Adrenal gland (tissue), 12 donors: ENCODE results near the gene BBS9. TPM values are rescaled to one million over a fixed set of nuclear protein-coding genes. Genes with fewer than 3 reads are reported as not detected.
A peak's percentile ranks its signal among the peaks of the same experiment; 100 is the strongest.

ENCODE experiments used
- DNase-seq, 7 donors: peaks; one replicate each; pipeline ENCODE4 v3.0.0-alpha.2; 2019 to 2020
- H3K27ac ChIP-seq, 5 donors: fragments of 200-600 bp; sonication (generic) in 4 of 5; 1 replicate in 3 of 5; 2 replicates in 2 of 5; pipeline versions ENCODE4 v1.5.1 to v1.8.0; 2016 to 2020; ENCODE audit warnings: mild to moderate bottlenecking in 1 of 5
- H3K27me3 ChIP-seq: fragments of 200-600 bp; 2 replicates; pipeline ENCODE4 v1.8.0; 2021
- H3K36me3 ChIP-seq, 2 donors: fragments of 200-600 bp; replicated peaks in 1 of 2; 1 replicate in 1 of 2; 2 replicates in 1 of 2; pipeline versions ENCODE4 v1.5.1 to v1.8.0; 2018 to 2022
- H3K4me1 ChIP-seq, 2 donors: fragments of 200-600 bp; replicated peaks in 1 of 2; 1 replicate in 1 of 2; 2 replicates in 1 of 2; pipeline versions ENCODE4 v1.5.1 to v1.8.0; 2018 to 2021
- H3K4me3 ChIP-seq, 4 donors: fragments of 200-600 bp; sonication (generic) in 3 of 4; one replicate each; pipeline ENCODE4 v1.5.1; 2016 to 2018
- H3K9me3 ChIP-seq, 3 donors: fragments of 200-600 bp; sonication (generic) in 1 of 3; replicated peaks in 1 of 3; 1 replicate in 2 of 3; 2 replicates in 1 of 3; pipeline versions ENCODE4 v1.5.1 to v1.8.0; 2016 to 2021
- POLR2A ChIP-seq, 2 donors: fragments of 450-650 bp; IDR thresholded peaks; one replicate each; pipeline ENCODE4 v1.6.1; 2017; ENCODE audit warnings: antibody characterized with exemption in 2 of 2, mild to moderate bottlenecking in 2 of 2, moderate library complexity in 1 of 2
- WGBS, 4 donors: extraction: QIAGEN DNeasy Blood & Tissue Kit in 2 of 4; methylation state at CpG; one replicate each; pipeline versions ENCODE4 v1.1.5 to v1.1.7; 2013 to 2017; 5-methylcytosine and 5-hydroxymethylcytosine counted together
- intact Hi-C, 2 donors: fragments of 100-400 bp; cut with DNase I; formaldehyde crosslinking; loops; one replicate each; pipeline versions ENCODE4 v1.14.1 to v1.15.0; 2022 to 2023
- polyA plus RNA-seq, 3 donors: library from polyadenylated mRNA; stranded (reverse); fragments of 200-250 nt in 2 of 3; fragments of 350-450 nt in 1 of 3; fragmentation: Illumina TruSeq in 1 of 3; extraction: RNeasy Lipid Tissue Mini Kit (QIAGEN cat#74804) in 1 of 3; gene quantifications; one replicate each; pipeline ENCODE4 v1.2.3, GENCODE V29; 2013 to 2014
- total RNA-seq, 9 donors: library from RNA; depleted of rRNA in 4 of 9; stranded (reverse); fragments of >200 nt in 4 of 9; fragments of 120-200 nt in 1 of 9; fragmentation: NEBNext Ultra II Directional in 1 of 9; extraction: Animal tissue kit (Norgen Biotek cat#: 25700) in 1 of 9; gene quantifications; one replicate each; pipeline versions ENCODE4 v1.1.0 to v1.2.4, GENCODE V29; 2013 to 2023
- TF ChIP-seq, protein P1 (sequence below), 6 experiments: fragments of 450-650 bp in 4 of 6; fragments of 200-600 bp in 2 of 6; sonication (generic) in 1 of 6; IDR thresholded peaks; 1 replicate in 5 of 6; 2 replicates in 1 of 6; pipeline versions ENCODE4 v1.5.1 to v1.8.0; 2016 to 2021; ENCODE audit warnings: antibody characterized with exemption in 6 of 6, mild to moderate bottlenecking in 2 of 6, moderate library complexity in 1 of 6
- donor health status: healthy with polysubstance abuse.
- donor health status: Bipolar disorder and iron deficiency.
- donor health status: DM: yes; HTN: yes; CAD: no.
- donor health status: DM: no; HTN: no; CAD: no.
- donor health status: DM: no; HTN: no; CAD: no.
- donor health status: DM: yes; HTN: yes; CAD: no.

Gene BBS9
- total and polyA plus RNA-seq, 12 donors: 5.6 to 39.4 (median 21.7) TPM

DNA sequence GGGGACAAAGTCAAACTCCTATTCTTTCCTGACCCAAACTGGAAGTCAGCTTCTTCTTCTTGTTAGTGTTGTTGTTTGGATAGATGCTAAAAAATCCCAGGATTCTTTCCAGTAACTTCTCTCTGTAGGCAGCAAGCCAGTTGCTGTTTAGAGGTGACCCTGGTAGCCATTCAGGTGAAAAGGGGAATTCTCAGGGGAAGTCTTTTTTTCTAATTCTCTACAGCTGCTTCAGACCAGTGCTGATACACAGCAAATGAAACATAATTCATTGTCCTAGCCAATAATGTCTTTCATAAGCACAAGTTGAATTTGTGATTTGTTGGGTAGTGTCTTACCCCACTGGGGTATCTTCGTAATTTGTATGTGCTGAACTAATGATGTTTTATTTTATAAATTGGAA lies 357.3 kb downstream of the BBS9 start:
- TF ChIP-seq POLR2A (IDR thresholded peaks at IDR 0.05): no peak
- TF ChIP-seq, protein P1, sequence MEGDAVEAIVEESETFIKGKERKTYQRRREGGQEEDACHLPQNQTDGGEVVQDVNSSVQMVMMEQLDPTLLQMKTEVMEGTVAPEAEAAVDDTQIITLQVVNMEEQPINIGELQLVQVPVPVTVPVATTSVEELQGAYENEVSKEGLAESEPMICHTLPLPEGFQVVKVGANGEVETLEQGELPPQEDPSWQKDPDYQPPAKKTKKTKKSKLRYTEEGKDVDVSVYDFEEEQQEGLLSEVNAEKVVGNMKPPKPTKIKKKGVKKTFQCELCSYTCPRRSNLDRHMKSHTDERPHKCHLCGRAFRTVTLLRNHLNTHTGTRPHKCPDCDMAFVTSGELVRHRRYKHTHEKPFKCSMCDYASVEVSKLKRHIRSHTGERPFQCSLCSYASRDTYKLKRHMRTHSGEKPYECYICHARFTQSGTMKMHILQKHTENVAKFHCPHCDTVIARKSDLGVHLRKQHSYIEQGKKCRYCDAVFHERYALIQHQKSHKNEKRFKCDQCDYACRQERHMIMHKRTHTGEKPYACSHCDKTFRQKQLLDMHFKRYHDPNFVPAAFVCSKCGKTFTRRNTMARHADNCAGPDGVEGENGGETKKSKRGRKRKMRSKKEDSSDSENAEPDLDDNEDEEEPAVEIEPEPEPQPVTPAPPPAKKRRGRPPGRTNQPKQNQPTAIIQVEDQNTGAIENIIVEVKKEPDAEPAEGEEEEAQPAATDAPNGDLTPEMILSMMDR (IDR thresholded peaks at IDR 0.05): no peak
- 97 to 100% (median 99%) methylated on average over 1 of the region's 1 CpG for WGBS, 4 donors
- H3K4me3 ChIP-seq: no peak overlapping the region
- H3K9me3 ChIP-seq: no peaks in the 10 kb centered on the region
- DNase-seq: no peak
- H3K36me3 ChIP-seq: no peaks in the 10 kb centered on the region
- intact Hi-C loops: no loop called here
- H3K27ac ChIP-seq: no peak overlapping the region
- H3K27me3 ChIP-seq: no peaks in the 10 kb centered on the region
- no peaks in the 10 kb centered on the region for H3K4me1 ChIP-seq

DNA sequence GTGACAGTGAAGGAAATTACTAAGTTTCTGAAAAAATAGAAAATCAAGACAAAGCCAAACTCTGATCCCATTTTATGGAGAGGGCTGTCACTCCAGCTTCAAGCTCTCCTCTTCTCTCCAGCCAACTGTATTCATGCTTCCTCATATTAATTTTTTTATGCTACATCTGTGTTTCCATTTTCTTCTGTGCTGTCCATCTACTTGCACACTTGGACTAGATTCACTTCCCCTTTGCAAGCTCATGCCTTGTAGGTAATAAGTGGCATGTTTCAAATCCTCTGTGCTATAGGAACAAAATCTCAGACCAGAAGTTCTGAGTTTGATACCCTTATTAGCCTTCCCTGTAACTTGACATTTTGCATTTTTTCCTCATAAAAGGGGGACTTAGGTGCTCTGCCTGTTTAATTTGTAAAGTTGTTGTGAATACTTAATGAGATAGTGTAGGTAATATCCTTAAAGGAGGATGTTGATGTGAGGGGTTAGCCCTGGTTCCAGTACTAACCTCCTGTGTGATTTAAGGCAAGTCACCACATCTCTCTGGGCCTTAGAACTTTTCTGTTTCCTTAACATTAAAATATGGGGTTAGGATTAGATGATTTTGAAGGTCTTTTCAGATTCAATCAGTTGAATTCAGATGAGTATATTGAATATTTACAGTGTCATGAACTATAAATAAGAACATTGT lies 358.8 kb downstream of the BBS9 start:
- no peaks in the 10 kb centered on the region for H3K9me3 ChIP-seq
- TF ChIP-seq POLR2A (IDR thresholded peaks at IDR 0.05): no peak
- TF ChIP-seq, protein P1 (IDR thresholded peaks at IDR 0.05): no peak
- no peaks in the 10 kb centered on the region for H3K27me3 ChIP-seq
- H3K36me3 ChIP-seq: no peaks in the 10 kb centered on the region
- no peaks in the 10 kb centered on the region for H3K4me1 ChIP-seq
- DNase-seq: no peak
- H3K4me3 ChIP-seq: no peak overlapping the region
- no peak overlapping the region for H3K27ac ChIP-seq
- intact Hi-C loops: no loop called here

DNA sequence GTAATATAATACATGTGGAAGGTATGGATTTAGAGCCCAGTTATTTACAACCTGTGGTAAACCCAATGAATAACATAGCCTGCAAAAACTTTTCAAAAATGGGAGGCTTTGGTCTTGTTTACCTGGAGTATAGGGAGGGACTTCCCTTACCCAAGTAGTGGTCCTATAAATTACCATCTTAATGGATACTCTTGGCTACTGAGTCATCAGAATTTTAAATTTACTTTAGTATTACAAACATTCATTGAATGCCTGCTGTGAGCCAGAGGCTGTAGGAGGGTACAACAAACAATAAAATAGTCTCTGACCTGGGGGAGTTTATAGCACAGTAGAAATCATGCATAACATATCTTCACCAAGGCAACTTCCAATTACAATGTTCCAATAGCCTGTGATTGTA lies 365.1 kb downstream of the BBS9 start:
- no peak for DNase-seq
- H3K4me1 ChIP-seq: no peaks in the 10 kb centered on the region
- TF ChIP-seq POLR2A (IDR thresholded peaks at IDR 0.05): no peak
- TF ChIP-seq, protein P1 (IDR thresholded peaks at IDR 0.05): no peak
- no peaks in the 10 kb centered on the region for H3K27me3 ChIP-seq
- H3K9me3 ChIP-seq: no peaks in the 10 kb centered on the region
- no peaks in the 10 kb centered on the region for H3K36me3 ChIP-seq
- no peak overlapping the region for H3K27ac ChIP-seq
- intact Hi-C loops: no loop called here
- H3K4me3 ChIP-seq: no peak overlapping the region

DNA sequence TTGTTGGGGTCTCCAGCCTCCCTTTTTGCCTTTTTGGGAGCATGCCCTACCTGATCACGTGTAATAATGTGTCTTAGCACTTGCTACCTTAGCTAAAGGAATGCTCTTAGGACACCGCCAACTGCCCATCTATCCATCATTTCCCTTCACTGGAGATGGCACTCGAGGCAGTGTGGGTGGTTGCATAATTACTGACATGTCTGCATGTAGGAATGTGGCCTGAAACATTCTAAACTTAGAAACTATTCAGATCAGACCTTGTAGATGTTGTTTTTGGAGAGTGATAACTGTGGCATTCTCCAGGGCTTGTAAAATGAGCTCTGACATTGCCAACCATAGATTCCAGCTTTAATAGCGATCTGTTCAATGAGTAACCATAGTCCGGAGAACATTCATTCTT lies 365.8 kb downstream of the BBS9 start:
- Histone ChIP-seq H3K9me3 (no peaks in the 10 kb centered on the region), H3K36me3 (no peaks in the 10 kb centered on the region), H3K4me1 (no peaks in the 10 kb centered on the region), H3K4me3 (no peak overlapping the region), H3K27me3 (no peaks in the 10 kb centered on the region), H3K27ac (no peak overlapping the region)
- TF ChIP-seq, protein P1 (IDR thresholded peaks at IDR 0.05): no peak
- no peak for TF ChIP-seq POLR2A (IDR thresholded peaks at IDR 0.05)
- peak in 3 of 7 donors; percentile 6 to 17 (median 14) for DNase-seq
- WGBS, 4 donors: 49 to 69% (median 63%) methylated on average over 5 of the region's 5 CpGs
- intact Hi-C loops: no loop called here
